Gastrocnemius medialis (tissue), 4 donors: ENCODE measurements around the gene GHRHR.

Source experiments
- CTCF ChIP-seq, 5 experiments: fragments of 450-650 bp in 3 of 5; fragments of 200-600 bp in 2 of 5; sonication (generic) in 2 of 5; IDR thresholded peaks in 4 of 5; conservative IDR thresholded peaks in 1 of 5; 1 replicate in 4 of 5; 2 replicates in 1 of 5; pipeline ENCODE4 v1.5.1; 2016 to 2019; ENCODE audit warnings: antibody characterized with exemption in 5 of 5, mild to moderate bottlenecking in 3 of 5, moderate library complexity in 3 of 5
- POLR2A ChIP-seq, 2 donors: fragments of 450-650 bp; IDR thresholded peaks; one replicate each; pipeline ENCODE4 v1.6.1; 2017; ENCODE audit warnings: antibody characterized with exemption in 2 of 2, mild to moderate bottlenecking in 2 of 2, moderate library complexity in 2 of 2

GRCh38 chr7:30973292-30973691 lies 9.5 kb downstream of the GHRHR start:
- TF ChIP-seq CTCF (IDR thresholded peaks at IDR 0.05 in 4 of 5, conservative IDR thresholded peaks at IDR 0.05 in 1 of 5) (no peak), POLR2A (IDR thresholded peaks at IDR 0.05) (no peak)
